OCI-LY1 (cell line): ENCODE data around the gene USP22.

Experiments used
- EZH2 ChIP-seq: fragments of 200-600 bp; sonication (generic), shearing (Covaris generic); IDR thresholded peaks from 2 replicates; pipeline ENCODE4 v1.8.0; 2017; ENCODE audit warnings: borderline replicate concordance, mixed run types, mild to moderate bottlenecking, antibody characterized with exemption, low read length, moderate library complexity, mixed read lengths
- TF ChIP-seq, protein P1 (sequence below): fragments of 200-600 bp; sonication (generic), shearing (Covaris generic); IDR thresholded peaks from 2 replicates; pipeline ENCODE4 v1.5.1; 2017; ENCODE audit warnings: mild to moderate bottlenecking, antibody characterized with exemption, low read length, moderate library complexity, mixed read lengths

DNA sequence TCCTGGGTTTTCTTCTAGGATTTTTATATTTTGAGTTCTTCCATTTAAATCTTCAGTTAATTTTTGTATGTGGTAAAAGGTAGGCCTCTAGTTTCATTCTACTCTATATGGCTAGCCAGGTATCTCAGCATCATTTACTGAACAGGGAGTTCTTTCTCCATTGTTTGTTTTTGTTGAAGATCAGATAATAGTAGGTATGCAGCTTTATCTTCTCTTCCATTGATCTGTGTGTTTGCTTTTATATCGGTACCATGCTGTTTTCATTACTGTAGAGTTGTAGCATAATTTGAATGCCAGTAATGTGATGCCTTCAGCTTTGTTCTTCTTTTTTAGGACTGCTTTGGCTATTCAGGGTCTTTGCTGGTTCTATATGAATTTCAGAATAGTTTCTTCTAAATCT is 77.3 kb downstream of the USP22 start:
- TF ChIP-seq, protein P1, sequence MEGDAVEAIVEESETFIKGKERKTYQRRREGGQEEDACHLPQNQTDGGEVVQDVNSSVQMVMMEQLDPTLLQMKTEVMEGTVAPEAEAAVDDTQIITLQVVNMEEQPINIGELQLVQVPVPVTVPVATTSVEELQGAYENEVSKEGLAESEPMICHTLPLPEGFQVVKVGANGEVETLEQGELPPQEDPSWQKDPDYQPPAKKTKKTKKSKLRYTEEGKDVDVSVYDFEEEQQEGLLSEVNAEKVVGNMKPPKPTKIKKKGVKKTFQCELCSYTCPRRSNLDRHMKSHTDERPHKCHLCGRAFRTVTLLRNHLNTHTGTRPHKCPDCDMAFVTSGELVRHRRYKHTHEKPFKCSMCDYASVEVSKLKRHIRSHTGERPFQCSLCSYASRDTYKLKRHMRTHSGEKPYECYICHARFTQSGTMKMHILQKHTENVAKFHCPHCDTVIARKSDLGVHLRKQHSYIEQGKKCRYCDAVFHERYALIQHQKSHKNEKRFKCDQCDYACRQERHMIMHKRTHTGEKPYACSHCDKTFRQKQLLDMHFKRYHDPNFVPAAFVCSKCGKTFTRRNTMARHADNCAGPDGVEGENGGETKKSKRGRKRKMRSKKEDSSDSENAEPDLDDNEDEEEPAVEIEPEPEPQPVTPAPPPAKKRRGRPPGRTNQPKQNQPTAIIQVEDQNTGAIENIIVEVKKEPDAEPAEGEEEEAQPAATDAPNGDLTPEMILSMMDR = no peak
- no peak for TF ChIP-seq EZH2
